Measurements from ENCODE around the gene ZBTB16.

The ZBTB16 gene

GRCh38 chr11:114082415-114082748 is 22.9 kb downstream of the ZBTB16 start:
- no peak for DNase-seq (ENCODE audit: low read depth in 2 of 2, low spot score in 1 of 2)

DNA sequence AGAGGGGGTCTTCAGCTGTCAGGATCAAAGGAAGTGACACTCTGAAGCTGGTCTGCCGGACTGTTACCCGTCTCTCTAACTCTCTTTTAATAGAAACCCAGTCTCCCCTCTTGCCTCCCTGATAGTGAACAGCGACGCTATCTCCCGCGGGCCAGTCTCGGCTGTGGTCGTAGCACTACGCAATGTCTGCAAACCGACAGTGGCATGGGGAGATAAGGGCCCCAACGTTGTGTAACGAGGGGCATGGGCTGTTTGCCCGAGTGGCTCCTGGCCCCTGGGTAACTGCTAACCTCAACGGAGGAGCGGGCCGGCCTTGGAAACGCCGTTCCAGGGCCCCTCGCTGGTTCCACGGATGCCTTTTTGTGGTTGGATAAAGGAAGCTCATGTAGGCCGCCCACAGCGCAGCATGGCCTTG is 23.3 kb downstream of the ZBTB16 start:
- DNase-seq (ENCODE audit: low read depth in 2 of 2, low spot score in 1 of 2) = no peak

DNA sequence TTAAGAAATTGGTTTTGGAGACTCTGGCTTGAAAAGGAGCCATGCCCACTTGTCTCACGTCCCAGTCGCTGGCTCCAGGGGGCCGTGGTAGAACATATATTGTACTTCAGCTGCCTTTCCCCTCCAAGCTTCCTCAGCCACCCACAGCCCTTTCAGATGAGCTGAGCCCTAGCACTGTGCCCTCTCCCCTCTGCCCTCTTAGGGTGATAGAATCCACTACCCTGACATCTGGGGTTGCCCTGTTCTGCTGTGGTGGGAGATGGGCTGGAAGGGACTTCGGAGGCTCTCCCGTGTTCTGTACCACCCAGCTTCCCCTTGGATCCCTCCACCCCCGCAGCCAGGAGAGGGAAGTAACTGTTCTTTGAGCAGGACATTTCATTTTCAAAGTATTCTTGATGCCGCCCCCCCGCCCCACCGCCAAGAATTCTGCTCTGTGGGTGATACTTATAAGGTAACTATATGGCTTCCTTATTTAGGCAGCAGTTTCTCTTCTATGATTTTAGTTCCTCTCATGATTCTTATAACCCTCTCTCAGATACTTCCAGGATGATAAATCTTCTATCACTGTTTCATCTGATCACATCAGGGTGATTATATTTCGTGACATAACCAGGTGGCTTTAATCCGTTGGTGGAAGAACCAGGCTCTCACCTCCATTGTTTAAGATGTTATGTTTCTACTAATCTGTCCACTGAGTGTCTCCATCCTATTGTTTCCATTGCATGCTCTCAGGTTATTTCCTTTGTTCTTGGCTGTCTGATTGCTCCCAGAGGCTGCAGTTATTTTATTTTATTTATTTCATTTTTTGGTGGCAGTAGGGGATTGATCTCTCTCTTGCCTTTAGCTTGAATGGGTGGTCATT is 24.1 kb downstream of the ZBTB16 start:
- no peak for DNase-seq (ENCODE audit: low read depth in 2 of 2, low spot score in 1 of 2)

DNA sequence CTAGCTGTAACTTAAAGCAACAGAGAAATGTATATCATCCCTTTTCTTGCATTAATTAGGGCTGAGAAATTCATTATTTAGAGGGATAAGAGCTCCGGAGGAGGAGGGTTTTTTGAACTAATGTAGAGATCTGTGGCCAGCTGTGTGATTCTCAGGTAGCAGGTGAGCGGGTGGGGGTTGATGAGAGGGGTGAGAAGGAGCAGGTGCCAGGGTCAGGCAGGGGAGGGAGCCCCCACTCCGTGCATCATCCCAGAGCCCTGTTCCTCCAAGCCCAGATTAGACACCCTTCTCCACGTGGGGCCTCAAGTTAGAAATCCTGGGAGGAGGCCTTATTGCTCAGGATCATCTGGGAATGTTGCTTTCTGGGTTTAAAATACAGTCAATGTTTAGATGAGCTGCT is 24.9 kb downstream of the ZBTB16 start:
- no peak for DNase-seq (ENCODE audit: low read depth in 2 of 2, low spot score in 1 of 2)

- DNase-seq (ENCODE audit: low read depth in 2 of 2, low spot score in 1 of 2) = no peak
Measured at GRCh38 chr11:114085965-114086793, 26.7 kb downstream of the ZBTB16 start.

GRCh38 chr11:114087025-114087424 is 27.5 kb downstream of the ZBTB16 start:
- no peak for DNase-seq (ENCODE audit: low read depth in 2 of 2, low spot score in 1 of 2)

DNA sequence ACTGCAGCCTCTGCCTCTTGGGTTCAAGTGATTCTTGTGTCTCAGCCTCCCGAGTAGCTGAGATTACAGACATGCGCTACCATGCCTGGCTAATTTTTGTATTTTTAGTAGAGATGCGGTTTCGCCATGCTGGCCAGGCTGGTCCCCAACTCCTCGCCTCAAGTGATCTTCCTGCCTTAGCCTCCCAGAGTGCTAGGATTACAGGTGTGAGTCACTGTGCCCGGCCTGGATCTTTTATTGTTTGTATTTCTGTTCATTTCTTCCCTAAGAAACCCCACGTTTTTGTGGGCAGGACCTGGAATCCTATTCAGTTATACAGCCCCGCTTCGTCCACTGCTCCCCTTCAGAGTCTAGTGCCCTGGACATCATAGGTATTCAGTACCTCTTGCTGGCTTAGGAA is 28.7 kb downstream of the ZBTB16 start:
- DNase-seq (ENCODE audit: low read depth in 2 of 2, low spot score in 1 of 2) = no peak

GRCh38 chr11:114088836-114089235 is 29.3 kb downstream of the ZBTB16 start:
- DNase-seq (ENCODE audit: low read depth in 2 of 2, low spot score in 1 of 2) = no peak

DNA sequence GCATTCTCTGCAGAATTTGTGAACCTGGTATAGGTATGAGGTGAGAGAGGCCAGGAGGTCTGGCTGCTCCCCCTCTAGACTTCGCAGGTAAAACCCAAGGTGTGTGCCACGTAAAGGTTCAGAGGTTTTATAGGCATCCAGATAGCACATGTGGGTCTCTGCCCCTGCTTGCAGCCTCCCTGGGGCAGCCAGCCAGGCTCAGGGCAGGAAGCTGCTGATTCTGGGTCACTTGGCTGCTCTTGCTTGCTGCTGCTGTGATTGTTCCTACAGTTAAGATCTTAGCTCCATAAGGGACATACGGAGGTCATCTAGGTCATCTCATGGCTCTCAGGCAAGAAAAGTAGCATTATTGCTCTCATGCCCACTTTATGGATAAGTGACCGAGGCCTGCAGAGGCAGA is 30.2 kb downstream of the ZBTB16 start:
- DNase-seq (ENCODE audit: low read depth in 2 of 2, low spot score in 1 of 2) = no peak

DNA sequence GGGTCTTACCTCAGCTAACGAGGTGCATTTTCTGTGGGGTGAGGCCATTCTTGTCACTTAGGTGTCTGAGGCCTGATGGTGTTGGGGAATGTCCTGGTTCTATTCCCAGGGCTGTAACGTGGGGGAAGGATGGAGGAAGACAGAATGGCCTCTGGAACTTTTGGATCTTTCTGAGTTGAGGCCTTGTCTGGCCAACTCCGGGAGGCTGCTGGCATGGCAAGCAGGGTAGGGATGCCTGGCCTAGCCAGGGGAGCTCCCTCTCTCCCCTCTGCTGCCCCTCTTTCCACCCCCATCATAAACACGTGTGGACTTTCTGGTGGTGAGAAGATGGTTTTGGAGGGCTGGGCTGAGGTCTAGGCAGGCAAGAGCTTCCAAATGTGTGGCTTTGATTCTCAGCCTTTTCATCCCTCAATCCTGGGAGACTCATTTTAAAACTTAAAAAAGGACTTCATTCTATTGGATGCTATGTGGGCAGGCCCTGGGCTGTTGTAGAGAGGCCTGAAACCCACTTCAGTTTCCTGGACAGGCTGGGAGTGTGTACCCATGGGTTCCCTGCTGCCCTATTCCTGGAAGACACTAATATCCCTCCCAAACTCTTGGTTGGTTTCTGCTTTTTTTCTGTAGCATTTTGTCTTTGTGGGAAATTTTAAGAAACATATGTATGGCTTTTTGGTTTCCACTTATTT is 30.9 kb downstream of the ZBTB16 start:
- DNase-seq (ENCODE audit: low read depth in 2 of 2, low spot score in 1 of 2) = no peak

GRCh38 chr11:114090976-114091375 is 31.5 kb downstream of the ZBTB16 start:
- no peak for DNase-seq (ENCODE audit: low read depth in 2 of 2, low spot score in 1 of 2)

DNA sequence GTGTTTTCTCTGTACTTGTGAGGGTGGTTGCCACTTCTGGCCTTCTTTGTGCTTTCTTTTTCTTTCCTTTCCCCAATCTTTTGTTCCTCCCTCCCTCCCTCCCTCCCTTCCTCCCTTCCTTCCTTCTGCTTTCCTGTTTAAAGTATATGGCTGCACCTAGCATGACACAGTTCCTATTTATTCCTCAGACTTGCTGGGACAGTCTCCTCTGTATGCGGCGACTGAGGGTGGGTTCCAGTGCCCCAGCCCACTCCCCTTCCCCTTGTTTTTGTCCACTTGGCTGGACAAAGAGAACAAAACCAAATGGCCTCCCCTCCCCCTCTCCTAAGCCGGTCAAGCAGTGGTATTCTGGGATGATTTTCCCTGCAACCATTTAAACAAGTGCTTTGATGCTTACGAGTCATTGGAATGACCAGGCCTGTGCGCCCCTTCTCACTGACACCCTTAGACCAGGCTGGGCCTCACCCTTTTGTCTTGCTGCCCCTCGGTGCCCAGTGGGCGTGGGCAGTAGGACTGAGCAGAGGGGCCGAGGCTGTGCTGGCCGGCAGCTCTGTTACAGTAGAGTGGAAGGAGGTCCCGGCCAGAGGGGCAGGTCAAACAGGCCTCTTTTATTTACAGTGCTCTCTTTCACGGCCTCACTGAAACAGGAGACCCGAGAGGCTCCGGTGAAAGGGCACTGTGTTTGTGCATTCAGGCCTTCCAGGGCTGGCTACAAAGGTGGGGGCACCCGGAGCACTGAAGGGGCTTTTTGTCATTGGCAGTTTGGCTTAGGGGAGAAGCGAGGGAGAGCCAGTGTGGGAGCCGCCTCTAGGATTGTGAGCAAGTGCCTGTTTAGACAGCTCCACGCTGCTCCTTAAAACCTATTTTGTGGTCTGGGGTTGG is 32.2 kb downstream of the ZBTB16 start:
- DNase-seq (ENCODE audit: low read depth in 2 of 2, low spot score in 1 of 2) = no peak

GRCh38 chr11:114092478-114092877 is 33.0 kb downstream of the ZBTB16 start:
- DNase-seq (ENCODE audit: low read depth in 2 of 2, low spot score in 1 of 2) = no peak

- DNase-seq (ENCODE audit: low read depth in 2 of 2, low spot score in 1 of 2) = no peak
Measured at GRCh38 chr11:114092953-114093352, 33.4 kb downstream of the ZBTB16 start.

DNA sequence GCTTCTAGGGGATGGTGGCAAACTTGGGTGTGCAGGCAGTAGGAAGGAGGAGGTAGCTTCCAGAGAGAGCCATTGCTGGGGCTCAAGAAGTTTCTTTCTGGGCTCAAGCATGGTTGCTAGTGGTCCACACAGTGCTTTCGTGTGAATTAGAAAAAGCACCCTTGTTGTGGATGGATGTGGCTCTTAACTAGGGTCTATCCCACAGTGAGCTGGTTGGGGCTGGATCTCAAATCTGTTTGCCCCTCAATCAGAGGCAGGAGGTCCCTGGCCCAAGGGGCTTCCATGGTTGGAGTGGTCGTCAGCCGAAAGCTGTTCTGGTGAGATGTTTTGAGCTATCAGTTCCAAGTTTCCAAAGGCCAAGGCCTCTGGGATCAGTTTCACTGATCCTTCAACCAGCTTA is 35.0 kb downstream of the ZBTB16 start:
- no peak for DNase-seq (ENCODE audit: low read depth in 2 of 2, low spot score in 1 of 2)

- DNase-seq (ENCODE audit: low read depth in 2 of 2, low spot score in 1 of 2) = no peak
Measured at GRCh38 chr11:114095899-114096298, 36.4 kb downstream of the ZBTB16 start.

DNA sequence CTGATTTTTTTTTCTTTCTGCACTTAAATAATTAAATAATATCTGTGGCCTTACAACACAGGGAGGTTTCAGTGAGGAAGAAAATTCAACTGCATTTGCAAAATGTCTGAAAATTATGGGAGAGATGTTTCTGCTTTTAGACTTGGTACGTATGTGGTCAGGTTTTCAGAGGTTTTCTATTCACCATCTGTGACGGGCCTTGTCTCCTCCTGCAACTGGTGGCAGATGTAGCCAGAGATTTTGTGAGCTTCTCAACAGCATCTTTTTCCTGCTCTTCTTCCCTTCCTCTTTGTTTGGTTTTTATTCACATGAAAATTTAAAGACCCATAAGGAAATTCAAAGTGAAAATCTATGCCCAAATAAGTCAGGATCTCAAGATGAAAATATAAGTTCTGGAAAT is 38.3 kb downstream of the ZBTB16 start:
- no peak for DNase-seq (ENCODE audit: low read depth in 2 of 2, low spot score in 1 of 2)

GRCh38 chr11:114098927-114099326 is 39.4 kb downstream of the ZBTB16 start:
- DNase-seq (ENCODE audit: low read depth in 2 of 2, low spot score in 1 of 2) = no peak

DNA sequence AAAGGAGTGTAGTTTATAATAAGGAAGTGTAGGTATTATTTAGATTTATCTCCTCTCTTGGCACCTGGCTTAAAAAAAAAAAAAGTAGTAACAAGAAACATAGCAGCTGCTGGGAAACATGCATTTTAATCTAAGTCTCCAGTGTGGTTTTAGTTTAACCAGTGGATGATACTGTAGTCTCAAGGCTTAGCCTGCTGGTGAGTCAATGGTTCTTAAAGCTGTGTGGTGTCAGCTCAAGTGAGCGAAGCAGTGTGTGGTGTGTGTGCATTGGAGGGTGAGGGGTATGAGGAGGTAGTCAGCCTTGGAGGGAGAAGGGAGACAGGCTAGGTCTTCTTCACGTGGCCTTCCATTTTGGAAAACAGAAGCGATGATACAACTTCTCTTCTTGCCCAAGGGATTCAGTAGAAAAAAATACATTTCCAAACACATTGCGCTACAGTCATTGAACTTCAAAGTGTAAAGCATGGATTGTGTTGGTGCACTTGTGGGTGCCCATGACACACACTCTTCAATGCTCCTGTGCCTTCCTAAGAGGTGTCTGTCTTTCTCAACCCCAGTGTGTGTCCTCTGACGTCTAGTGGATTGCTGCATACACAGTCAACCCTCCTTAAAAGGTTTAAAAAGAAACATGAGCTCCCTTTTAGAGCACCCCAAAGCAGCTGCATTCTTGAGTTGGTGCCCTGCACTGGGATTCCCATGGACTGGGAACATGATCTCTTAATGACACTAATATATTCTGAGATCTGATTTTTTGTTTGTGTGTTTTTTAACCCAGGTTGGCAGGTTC is 40.1 kb downstream of the ZBTB16 start:
- no peak for DNase-seq (ENCODE audit: low read depth in 2 of 2, low spot score in 1 of 2)
